Activated CD4-positive, alpha-beta memory T cell treated with anti-CD3 and anti-CD28 coated beads, Interleukin-2, amount 10 ng/mL, durations not matched to agents 7 days and 5 days (primary cell): Measurements from ENCODE around the gene MEA1. TPM values are rescaled to one million over a fixed set of nuclear protein-coding genes. Genes with fewer than 3 reads are reported as not detected.
"Not testable (repeated sequence)": the region's sequence is repeated elsewhere in the genome, so short reads cannot be mapped to it uniquely, and the experiment has no call there.

Experiments
- CTCF ChIA-PET: fragments of 350-600 bp; sonication (Branson Sonifier 250); formaldehyde crosslinking; loops from one replicate; lab custom pipeline; 2021; ENCODE audit warnings: antibody characterized with exemption, inconsistent platforms; lab: Charles Lee
- POLR2A ChIA-PET: fragments of 350-600 bp; sonication (Branson Sonifier 250); formaldehyde crosslinking; loops from one replicate; lab custom pipeline; 2021; ENCODE audit warnings: antibody characterized with exemption; lab: Charles Lee
- DNase-seq: peaks from one replicate; pipeline ENCODE4 v3.0.0-alpha.2; 2020
- H3K27ac Mint-ChIP-seq: one replicate; pipeline ENCODE4 v1.8.0; 2021; ENCODE audit warnings: mild to moderate bottlenecking, mixed read lengths
- H3K27me3 Mint-ChIP-seq: one replicate; pipeline ENCODE4 v1.8.0; 2021; ENCODE audit warnings: mixed read lengths
- H3K36me3 Mint-ChIP-seq: one replicate; pipeline ENCODE4 v1.8.0; 2021; ENCODE audit warnings: low read depth, mixed read lengths
- H3K4me1 Mint-ChIP-seq: one replicate; pipeline ENCODE4 v1.8.0; 2021; ENCODE audit warnings: mixed read lengths
- H3K4me3 Mint-ChIP-seq: one replicate; pipeline ENCODE4 v1.8.0; 2021; ENCODE audit warnings: mild to moderate bottlenecking, mixed read lengths
- H3K9me3 Mint-ChIP-seq: one replicate; pipeline ENCODE4 v1.8.0; 2021; ENCODE audit warnings: mixed read lengths
- total RNA-seq, 2 experiments: library from RNA; stranded (reverse); gene quantifications; one replicate each; pipeline ENCODE4 v1.2.3, GENCODE V29; 2021

The MEA1 gene
- total RNA-seq, 2 experiments from 2014 or later: 56.6 to 60.6 TPM

- H3K9me3 Mint-ChIP-seq: not testable (repeated sequence)
- CTCF ChIA-PET: interaction anchor here (2.1 kb wide), 1 partner anchor 11 kb away, joined by 6 read pairs; no protein-coding TSS in a partner anchor
Observed at GRCh38 chr6:42998205-42998604, 15.5 kb downstream of the MEA1 start.

GRCh38 chr6:42996513-42996912, 17.2 kb downstream of the MEA1 start:
- H3K27ac Mint-ChIP-seq: no peak overlapping the region
- peaks cover 7% of the 10 kb centered on the region for H3K4me1 Mint-ChIP-seq
- peaks cover 8% of the 10 kb centered on the region for H3K36me3 Mint-ChIP-seq
- CTCF ChIA-PET: interaction anchor here (0.7 to 2.1 kb wide), 5 partner anchors 9 to 402 kb away, joined by 3 to 6 read pairs (median 4); partner anchors contain the start of gene CNPY3
- no peak overlapping the region for H3K4me3 Mint-ChIP-seq
- H3K27me3 Mint-ChIP-seq: no peaks in the 10 kb centered on the region
- DNase-seq: no peak
- no peaks in the 10 kb centered on the region for H3K9me3 Mint-ChIP-seq
- POLR2A ChIA-PET: interaction anchor here (0.6 to 1.5 kb wide), 7 partner anchors 10 to 250 kb away, joined by 3 to 5 read pairs (median 3); partner anchors contain the start of genes CNPY3, KLHDC3, MEA1 and PEX6

More at GRCh38 chr6:42998205-42998604, 15.5 kb downstream of the MEA1 start:
- not testable (repeated sequence) for H3K4me3 Mint-ChIP-seq, DNase-seq, H3K4me1 Mint-ChIP-seq, H3K36me3 Mint-ChIP-seq, H3K27me3 Mint-ChIP-seq, H3K27ac Mint-ChIP-seq
- POLR2A ChIA-PET: interaction anchor here (1.1 kb wide), 1 partner anchor 9 kb away, joined by 3 read pairs; no protein-coding TSS in a partner anchor

DNA sequence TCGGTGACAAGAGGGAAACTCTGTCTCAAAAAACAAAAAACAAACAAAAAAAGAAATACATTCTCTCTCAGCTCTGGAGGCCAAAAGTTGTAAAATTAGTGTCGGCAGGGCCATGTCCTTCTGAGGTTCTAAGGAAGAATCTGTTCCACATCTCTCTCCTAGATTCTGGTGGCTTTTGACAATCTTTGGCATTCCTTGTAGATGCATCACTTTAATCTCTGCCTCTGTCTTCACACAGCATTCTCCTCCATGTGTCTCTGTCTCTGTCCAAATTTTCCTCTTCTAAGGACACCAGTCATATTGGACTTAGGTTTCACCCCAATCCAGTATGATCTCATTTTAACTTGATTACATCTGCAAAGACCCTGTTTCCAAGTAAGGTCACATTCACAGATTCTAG, 20.3 kb downstream of the MEA1 start:
- Mint-ChIP-seq H3K9me3 (no peaks in the 10 kb centered on the region), H3K36me3 (peaks cover 26% of the 10 kb centered on the region), H3K27ac (no peak overlapping the region), H3K4me1 (peaks cover 8% of the 10 kb centered on the region), H3K27me3 (no peaks in the 10 kb centered on the region), H3K4me3 (no peak overlapping the region)
- DNase-seq: no peak
- POLR2A ChIA-PET: interaction anchor here (1.8 kb wide), 1 partner anchor 9 kb away, joined by 8 read pairs; the partner anchor contains the start of gene PPP2R5D
- CTCF ChIA-PET: interaction anchor here (1.1 kb wide), 1 partner anchor 29 kb away, joined by 4 read pairs; no protein-coding TSS in a partner anchor

- POLR2A ChIA-PET: no interaction called here
- DNase-seq: no peak
- Mint-ChIP-seq H3K9me3 (no peaks in the 10 kb centered on the region), H3K27ac (no peak overlapping the region), H3K4me1 (peaks cover 36% of the 10 kb centered on the region), H3K27me3 (no peaks in the 10 kb centered on the region), H3K4me3 (no peak overlapping the region), H3K36me3 (peaks cover 46% of the 10 kb centered on the region)
- CTCF ChIA-PET: no interaction called here
Observed at GRCh38 chr6:42989923-42990322, 23.8 kb downstream of the MEA1 start.

DNA sequence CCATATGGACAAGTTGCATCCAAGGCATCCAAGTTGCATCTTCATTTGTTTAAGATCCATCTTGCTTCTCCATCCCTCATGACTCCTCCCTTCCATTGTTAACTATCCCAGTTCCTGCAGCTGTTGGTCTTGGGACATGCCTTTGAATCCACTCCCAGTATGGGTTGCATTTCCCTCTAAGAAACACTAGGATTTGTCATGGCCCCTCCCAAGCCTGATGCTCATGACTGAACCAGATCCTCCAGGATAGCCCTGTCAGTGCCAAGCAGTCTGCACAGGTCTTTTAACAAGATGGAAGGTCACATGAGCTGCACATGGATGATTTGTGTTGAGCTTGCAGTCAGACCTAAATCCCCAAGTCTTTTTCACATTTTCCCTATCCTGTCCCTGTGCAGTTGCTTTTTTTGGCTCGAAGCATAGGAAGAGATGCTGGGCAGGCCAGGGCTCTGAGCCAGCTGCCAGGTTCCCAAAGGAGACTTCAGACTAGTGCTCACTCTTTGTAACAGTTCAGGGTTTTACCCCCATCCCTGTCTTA, 25.2 kb downstream of the MEA1 start:
- CTCF ChIA-PET: interaction anchor here (1.2 kb wide), 1 partner anchor 8 kb away, joined by 6 read pairs; no protein-coding TSS in a partner anchor
- Mint-ChIP-seq H3K36me3 (peaks cover 44% of the 10 kb centered on the region), H3K27ac (no peak overlapping the region), H3K4me3 (no peak overlapping the region), H3K4me1 (peaks cover 39% of the 10 kb centered on the region), H3K9me3 (no peaks in the 10 kb centered on the region), H3K27me3 (no peaks in the 10 kb centered on the region)
- DNase-seq: no peak
- POLR2A ChIA-PET: interaction anchor here (0.6 to 2.7 kb wide), 5 partner anchors 10 to 66 kb away, joined by 3 to 8 read pairs (median 3); partner anchors contain the start of genes CUL7 and PEX6

GRCh38 chr6:42987533-42988451, 26.0 kb downstream of the MEA1 start:
- Mint-ChIP-seq H3K27ac (no peak overlapping the region), H3K9me3 (no peaks in the 10 kb centered on the region), H3K4me1 (peaks cover 38% of the 10 kb centered on the region), H3K36me3 (peaks cover 42% of the 10 kb centered on the region), H3K27me3 (no peaks in the 10 kb centered on the region), H3K4me3 (no peak overlapping the region)
- ChIA-PET CTCF (interaction anchor here (1.2 kb wide), 1 partner anchor 9 kb away, joined by 6 read pairs; no protein-coding TSS in a partner anchor), POLR2A (interaction anchor here (0.6 to 3.0 kb wide), 5 partner anchors 9 to 66 kb away, joined by 3 to 19 read pairs (median 3); partner anchors contain the start of genes CUL7, KLHDC3, MEA1 and PEX6)
- DNase-seq: no peak

GRCh38 chr6:42984924-42985475, 28.7 kb downstream of the MEA1 start:
- Mint-ChIP-seq H3K27me3 (no peaks in the 10 kb centered on the region), H3K27ac (peak overlapping the region; percentile 78), H3K4me3 (peak overlapping the region; percentile 88), H3K9me3 (no peaks in the 10 kb centered on the region), H3K36me3 (peaks cover 31% of the 10 kb centered on the region), H3K4me1 (peaks cover 47% of the 10 kb centered on the region)
- POLR2A ChIA-PET: interaction anchor here (0.7 to 4.0 kb wide), 14 partner anchors 10 to 644 kb away, joined by 3 to 48 read pairs (median 5); partner anchors contain the start of genes CNPY3, GTPBP2, KLC4 and KLHDC3
- CTCF ChIA-PET: interaction anchor here (0.7 to 1.8 kb wide), 6 partner anchors 24 to 158 kb away, joined by 3 to 10 read pairs (median 6); partner anchors contain the start of genes CNPY3, KLHDC3 and MEA1
- peak; percentile 30 for DNase-seq

GRCh38 chr6:42984001-42984923, 29.5 kb downstream of the MEA1 start, which contains the start of gene PPP2R5D:
Gene PPP2R5D (plus strand): TSS chr6:42984570. CDS start chr6:42984678, 108 bp downstream.
- H3K27ac Mint-ChIP-seq: peak within 1 kb of the TSS; percentile 82
- DNase-seq: peak; percentile 99
- H3K4me1 Mint-ChIP-seq: peaks cover 55% of the 10 kb centered on the region

GRCh38 chr6:42981836-42982235, 31.9 kb downstream of the MEA1 start:
- Mint-ChIP-seq H3K4me1 (peaks cover 55% of the 10 kb centered on the region), H3K9me3 (no peaks in the 10 kb centered on the region), H3K27me3 (no peaks in the 10 kb centered on the region), H3K4me3 (no peak overlapping the region), H3K36me3 (peaks cover 17% of the 10 kb centered on the region), H3K27ac (no peak overlapping the region)
- ChIA-PET POLR2A (no interaction called here), CTCF (no interaction called here)
- no peak for DNase-seq

More at GRCh38 chr6:42984001-42984923, 29.5 kb downstream of the MEA1 start, which contains the start of gene PPP2R5D:
- Mint-ChIP-seq H3K36me3 (peaks cover 25% of the 10 kb centered on the region), H3K4me3 (peak within 1 kb of the TSS; percentile 88), H3K27me3 (no peaks in the 10 kb centered on the region), H3K9me3 (no peaks in the 10 kb centered on the region)
- ChIA-PET CTCF (interaction anchor here (0.9 to 1.8 kb wide), 11 partner anchors 9 to 399 kb away, joined by 3 to 10 read pairs (median 4); partner anchors contain the start of genes CNPY3, DNPH1, KLHDC3 and MEA1), POLR2A (interaction anchor here (0.6 to 4.0 kb wide), 19 partner anchors 10 to 645 kb away, joined by 3 to 48 read pairs (median 4); partner anchors contain the start of genes CNPY3, CUL7, GTPBP2 and KLC4)

GRCh38 chr6:42979523-42980177, 34.1 kb downstream of the MEA1 start:
- Mint-ChIP-seq H3K36me3 (peaks cover 18% of the 10 kb centered on the region), H3K27me3 (no peaks in the 10 kb centered on the region), H3K9me3 (no peaks in the 10 kb centered on the region), H3K27ac (peak overlapping the region; percentile 99), H3K4me3 (peak overlapping the region; percentile 86), H3K4me1 (peaks cover 51% of the 10 kb centered on the region)
- POLR2A ChIA-PET: interaction anchor here (0.6 to 3.1 kb wide), 36 partner anchors 8 to 1229 kb away, joined by 3 to 57 read pairs (median 4); partner anchors contain the start of genes CNPY3, CUL7, GNMT and KLC4
- CTCF ChIA-PET: interaction anchor here (1.2 to 1.6 kb wide), 2 partner anchors 35 to 48 kb away, joined by 3 to 5 read pairs; partner anchors contain the start of gene KLHDC3
- no peak for DNase-seq
